H9 (cell line): ENCODE results near the gene TMEM35B. TPM values are rescaled to one million over a fixed set of nuclear protein-coding genes. Genes with fewer than 3 reads are reported as not detected.

Source experiments
- DNase-seq: peaks from one replicate; pipeline ENCODE4 v3.0.0-alpha.2; 2017
- H2AFZ ChIP-seq: one replicate; pipeline ENCODE4 v1.6.1; 2013; ENCODE audit warnings: mild to moderate bottlenecking, low read length, control low read depth, moderate library complexity
- H2AK5ac ChIP-seq: 2 replicates; pipeline ENCODE4 v1.6.1; 2013; ENCODE audit warnings: low read length, control low read depth, mixed read lengths; ENCODE audit not compliant: insufficient read length
- H2BK120ac ChIP-seq: one replicate; pipeline ENCODE4 v1.6.1; 2013; ENCODE audit warnings: low read depth, mild to moderate bottlenecking, low read length, control low read depth, inconsistent platforms; ENCODE audit not compliant: poor library complexity, severe bottlenecking
- H2BK12ac ChIP-seq: 2 replicates; pipeline ENCODE4 v1.6.1; 2013; ENCODE audit warnings: low read length, control low read depth, mixed read lengths, low read depth; ENCODE audit not compliant: insufficient read length
- H2BK15ac ChIP-seq: 2 replicates; pipeline ENCODE4 v1.6.1; 2013; ENCODE audit warnings: low read depth, low read length, control low read depth
- H2BK20ac ChIP-seq: one replicate; pipeline ENCODE4 v1.6.1; 2013; ENCODE audit warnings: low read depth, mild to moderate bottlenecking, low read length, control low read depth, inconsistent platforms; ENCODE audit not compliant: poor library complexity, severe bottlenecking
- H2BK5ac ChIP-seq: 2 replicates; pipeline ENCODE4 v1.6.1; 2013; ENCODE audit warnings: low read length, control low read depth, mixed read lengths; ENCODE audit not compliant: insufficient read length
- H3K14ac ChIP-seq: 2 replicates; pipeline ENCODE4 v1.6.1; 2013; ENCODE audit warnings: low read length, control low read depth; ENCODE audit not compliant: insufficient read depth
- H3K18ac ChIP-seq: 2 replicates; pipeline ENCODE4 v1.6.1; 2013; ENCODE audit warnings: low read depth, mild to moderate bottlenecking, mixed read lengths, low read length, control low read depth; ENCODE audit not compliant: insufficient read length
- H3K23ac ChIP-seq: 2 replicates; pipeline ENCODE4 v1.6.1; 2013; ENCODE audit warnings: low read length, control low read depth, mixed read lengths, low read depth; ENCODE audit not compliant: insufficient read length
- H3K23me2 ChIP-seq: 2 replicates; pipeline ENCODE4 v1.6.1; 2013; ENCODE audit warnings: low read depth, mild to moderate bottlenecking, mixed read lengths, low read length, control low read depth; ENCODE audit not compliant: insufficient read length, poor library complexity, severe bottlenecking
- H3K27ac ChIP-seq: 2 replicates; pipeline ENCODE4 v1.5.1; 2013; ENCODE audit warnings: low read length, control low read depth, mixed read lengths, low read depth; ENCODE audit not compliant: insufficient read length
- H3K27me3 ChIP-seq: 2 replicates; pipeline ENCODE4 v1.6.1; 2013; ENCODE audit warnings: low read length, control low read depth, inconsistent platforms; ENCODE audit not compliant: insufficient read depth
- H3K4ac ChIP-seq: 2 replicates; pipeline ENCODE4 v1.6.1; 2013; ENCODE audit warnings: low read depth, mild to moderate bottlenecking, control low read depth, inconsistent platforms, low read length, moderate library complexity
- H3K4me1 ChIP-seq: 2 replicates; pipeline ENCODE4 v1.6.1; 2013; ENCODE audit warnings: low read length, control low read depth, inconsistent platforms; ENCODE audit not compliant: insufficient read depth
- H3K4me2 ChIP-seq: 2 replicates; pipeline ENCODE4 v1.6.1; 2013; ENCODE audit warnings: low read length, control low read depth, mixed read lengths; ENCODE audit not compliant: insufficient read length, insufficient read depth
- H3K56ac ChIP-seq: 2 replicates; pipeline ENCODE4 v1.6.1; 2013; ENCODE audit warnings: low read depth, mild to moderate bottlenecking, mixed read lengths, low read length, control low read depth; ENCODE audit not compliant: insufficient read length
- H3K79me1 ChIP-seq: 2 replicates; pipeline ENCODE4 v1.6.1; 2013; ENCODE audit warnings: low read depth, mild to moderate bottlenecking, moderate library complexity, low read length, control low read depth, inconsistent platforms; ENCODE audit not compliant: insufficient read depth, poor library complexity, severe bottlenecking
- H3K79me2 ChIP-seq: 2 replicates; pipeline ENCODE4 v1.6.1; 2013; ENCODE audit warnings: low read length, control low read depth, inconsistent platforms; ENCODE audit not compliant: insufficient read depth
- H3K9ac ChIP-seq: 2 replicates; pipeline ENCODE4 v1.6.1; 2013; ENCODE audit warnings: low read length, control low read depth, mixed read lengths; ENCODE audit not compliant: insufficient read length; ENCODE audit errors: extremely low read depth
- H3K9me3 ChIP-seq: one replicate; pipeline ENCODE4 v1.6.1; 2013; ENCODE audit warnings: low read depth, low read length, inconsistent platforms; ENCODE audit not compliant: control insufficient read depth
- H3T11ph ChIP-seq: one replicate; pipeline ENCODE4 v1.6.1; 2013; ENCODE audit warnings: mild to moderate bottlenecking, low read length, control low read depth, inconsistent platforms
- H4K20me1 ChIP-seq: one replicate; pipeline ENCODE4 v1.6.1; 2013; ENCODE audit not compliant: control insufficient read depth, insufficient read length, insufficient read depth
- H4K5ac ChIP-seq: 2 replicates; pipeline ENCODE4 v1.6.1; 2013; ENCODE audit warnings: low read depth, mild to moderate bottlenecking, mixed read lengths, low read length, control low read depth; ENCODE audit not compliant: insufficient read length
- H4K8ac ChIP-seq: replicated peaks from 2 replicates; pipeline ENCODE4 v1.6.1; 2013; ENCODE audit warnings: low read length, control low read depth, mixed read lengths, low read depth; ENCODE audit not compliant: insufficient read length
- H4K91ac ChIP-seq: 2 replicates; pipeline ENCODE4 v1.6.1; 2013; ENCODE audit warnings: low read depth, mild to moderate bottlenecking, moderate library complexity, mixed read lengths, low read length, control low read depth; ENCODE audit not compliant: insufficient read length
- H3K27ac Mint-ChIP-seq, 3 experiments: 2 replicates in 2 of 3; 3 replicates in 1 of 3; pipeline ENCODE4 v1.8.0; 2020 to 2021; ENCODE audit warnings: mixed read lengths in 3 of 3, mild to moderate bottlenecking in 1 of 3, moderate library complexity in 1 of 3
- H3K27me3 Mint-ChIP-seq: 2 replicates; pipeline ENCODE4 v1.8.0; 2021; ENCODE audit warnings: low read depth, mild to moderate bottlenecking, moderate library complexity, mixed read lengths
- H3K36me3 Mint-ChIP-seq, 3 experiments: 2 replicates in 2 of 3; 3 replicates in 1 of 3; pipeline ENCODE4 v1.8.0; 2020 to 2021; ENCODE audit warnings: low read depth in 3 of 3, mixed read lengths in 3 of 3; ENCODE audit not compliant: insufficient read depth in 1 of 3
- H3K4me1 Mint-ChIP-seq, 2 experiments: 2 replicates each; pipeline ENCODE4 v1.8.0; 2020; ENCODE audit warnings: mixed read lengths in 2 of 2
- H3K4me3 Mint-ChIP-seq, 2 experiments: 2 replicates in 1 of 2; 3 replicates in 1 of 2; pipeline ENCODE4 v1.8.0; 2020 to 2021; ENCODE audit warnings: mild to moderate bottlenecking in 2 of 2, mixed read lengths in 2 of 2, moderate library complexity in 1 of 2
- H3K9me3 Mint-ChIP-seq, 2 experiments: 2 replicates in 1 of 2; 3 replicates in 1 of 2; pipeline ENCODE4 v1.8.0; 2020; ENCODE audit warnings: mild to moderate bottlenecking in 2 of 2, mixed read lengths in 2 of 2, moderate library complexity in 1 of 2
- CTCF ChIP-seq: fragments of 200-600 bp; sonication (generic); conservative IDR thresholded peaks from 3 replicates; pipeline ENCODE4 v1.8.0; 2021; ENCODE audit warnings: antibody characterized with exemption, mild to moderate bottlenecking
- WGBS: extraction: QIAGEN DNeasy Blood & Tissue Kit; methylation state at CpG from one replicate; pipeline ENCODE4 v1.1.7; 2013; ENCODE audit warnings: missing lambda C conversion rate, low lambda C conversion rate, mixed read lengths; ENCODE audit not compliant: insufficient read length; ENCODE audit errors: extremely low coverage; 5-methylcytosine and 5-hydroxymethylcytosine counted together
- total RNA-seq: library from RNA; stranded (reverse); gene quantifications from 2 replicates; pipeline ENCODE4 v1.2.1, GENCODE V29; 2021

The TMEM35B gene
- total RNA-seq, 1 experiment from 2014 or later, result 7.7 TPM

GRCh38 chr1:35030756-35031446, 45.8 kb upstream of the TMEM35B start:
- peaks cover 18 to 19% of the 10 kb centered on the region in 2 experiments for H3K9me3 Mint-ChIP-seq
- peaks cover 2 to 7% of the 10 kb centered on the region in 2 experiments for H3K4me1 Mint-ChIP-seq
- Histone ChIP-seq H3K18ac (no peak overlapping the region), H3K14ac (no peak overlapping the region), H3K27me3 (no peaks in the 10 kb centered on the region), H3K4ac (no peak overlapping the region), H3K79me1 (no peaks in the 10 kb centered on the region), H3K23ac (no peak overlapping the region), H3K4me2 (peak overlapping the region; percentile 67), H3K79me2 (no peaks in the 10 kb centered on the region; the same call in 1 of the 2 replicates), H3K27ac (no peak overlapping the region), H3K9ac (peak overlapping the region; percentile 58), H2BK20ac (no peak overlapping the region), H3K4me1 (no peaks in the 10 kb centered on the region), H4K8ac (no peak overlapping the region), H2BK12ac (no peak overlapping the region), H4K20me1 (no peaks in the 10 kb centered on the region), H3K23me2 (peaks cover 6% of the 10 kb centered on the region), H2BK5ac (no peak overlapping the region), H3T11ph (no peak overlapping the region), H3K56ac (no peak overlapping the region), H4K91ac (no peak overlapping the region), H2BK15ac (no peak overlapping the region), H2BK120ac (no peak overlapping the region), H2AK5ac (no peak overlapping the region), H2AFZ (no peak overlapping the region), H4K5ac (no peak overlapping the region), H3K9me3 (peaks cover 4% of the 10 kb centered on the region)
- WGBS, result no CpG with 5 or more reads among the region's 17 CpGs
- peak overlapping the region; percentile 98 to 99 for H3K4me3 Mint-ChIP-seq
- no peak for TF ChIP-seq CTCF
- DNase-seq, result peak; percentile 32
- H3K27ac Mint-ChIP-seq, result peak overlapping the region; percentile 99 to 100 (median 100)
- peaks cover 0 to 33% (median 29%) of the 10 kb centered on the region in 3 experiments; a peak in 5 of 7 replicates for H3K36me3 Mint-ChIP-seq
- peaks cover 5% of the 10 kb centered on the region for H3K27me3 Mint-ChIP-seq
